Transverse colon (tissue), 4 donors: Measurements from ENCODE around the gene AHI1. TPM values are rescaled to one million over a fixed set of nuclear protein-coding genes. Genes with fewer than 3 reads are reported as not detected.

Experiments
- DNase-seq: peaks from one replicate; pipeline ENCODE4 v3.0.0-alpha.2; 2019
- H3K27ac ChIP-seq, 4 donors: fragments of 200-600 bp; sonication (generic); 2 replicates each; pipeline ENCODE4 v1.5.1; 2016 to 2018; ENCODE audit warnings: inconsistent platforms in 4 of 4
- H3K27me3 ChIP-seq: fragments of 200-600 bp; sonication (generic); 2 replicates; pipeline ENCODE4 v1.5.1; 2017; ENCODE audit warnings: inconsistent platforms
- H3K36me3 ChIP-seq, 4 donors: fragments of 200-600 bp; sonication (generic); 2 replicates each; pipeline ENCODE4 v1.5.1; 2017 to 2019; ENCODE audit warnings: inconsistent platforms in 4 of 4
- H3K4me1 ChIP-seq, 4 donors: fragments of 200-600 bp; sonication (generic); 2 replicates each; pipeline ENCODE4 v1.5.1; 2017 to 2020; ENCODE audit warnings: inconsistent platforms in 4 of 4
- H3K4me3 ChIP-seq, 4 donors: fragments of 200-600 bp; sonication (generic); 1 replicate in 1 of 4; 2 replicates in 3 of 4; pipeline versions ENCODE4 v1.5.1 to v1.6.1; 2017 to 2019; ENCODE audit warnings: inconsistent platforms in 4 of 4
- H3K9me3 ChIP-seq, 2 donors: fragments of 200-600 bp; sonication (generic); 2 replicates each; pipeline ENCODE4 v1.5.1; 2017 to 2019; ENCODE audit warnings: inconsistent platforms in 2 of 2
- EP300 ChIP-seq: sonication (generic); formaldehyde crosslinking; IDR thresholded peaks from one replicate; pipeline ENCODE4 v1.6.1; 2017; ENCODE audit warnings: antibody characterized with exemption, low read depth
- POLR2A ChIP-seq: fragments of 450-650 bp; IDR thresholded peaks from one replicate; pipeline ENCODE4 v1.6.1; 2016; ENCODE audit warnings: antibody characterized with exemption, mild to moderate bottlenecking, moderate library complexity
- POLR2AphosphoS5 ChIP-seq, 3 donors: sonication (generic); formaldehyde crosslinking; IDR thresholded peaks; one replicate each; pipeline ENCODE4 v1.6.1; 2016; ENCODE audit warnings: antibody characterized with exemption in 3 of 3
- WGBS, 2 donors: methylation state at CpG; one replicate each; pipeline ENCODE4 v1.1.5; 2018; ENCODE audit warnings: low coverage in 1 of 2; 5-methylcytosine and 5-hydroxymethylcytosine counted together
- in situ Hi-C, 4 donors: fragments of 200-750 bp; cut with MboI; loops; one replicate each; pipeline versions ENCODE4 v1.15.0 to v1.15.1; 2017; ENCODE audit warnings: low sequenced_read_pairs in 3 of 4, low pct_ligation_motif_present in 1 of 4, low pct_unique_long_range_greater_than_20kb in 1 of 4
- intact Hi-C: fragments of 100-400 bp; cut with DNase I; formaldehyde crosslinking; loops from one replicate; pipeline ENCODE4 v1.15.1; 2023; ENCODE audit warnings: low total_unique reads
- total RNA-seq, 4 donors: library from RNA; depleted of rRNA; stranded (reverse); fragments of >200 nt; gene quantifications; one replicate each; pipeline ENCODE4 v1.1.0, GENCODE V29; 2016
- TF ChIP-seq, protein P1 (sequence below), 5 experiments: fragments of 200-600 bp in 3 of 5; fragments of 450-650 bp in 2 of 5; sonication (generic) in 3 of 5; IDR thresholded peaks; 1 replicate in 2 of 5; 2 replicates in 3 of 5; pipeline ENCODE4 v1.5.1; 2016 to 2017; ENCODE audit warnings: antibody characterized with exemption in 5 of 5, inconsistent platforms in 3 of 5, mild to moderate bottlenecking in 2 of 5, moderate library complexity in 1 of 5

The AHI1 gene
- total RNA-seq, 4 donors from 2014 or later = 16.2 to 119 (median 34.2) TPM

- DNase-seq = no peak
- intact Hi-C loops (loop anchor here (10.0 kb wide), 1 partner anchor 1665 kb away; no protein-coding TSS in a partner anchor), in situ Hi-C loops (loop anchor here in 1 of 4 donors (25.0 kb wide), 1 partner anchor 1043 kb away; the partner anchor contains the start of gene MAP7)
- peaks cover 0 to 6% (median 2%) of the 10 kb centered on the region in 4 donors for H3K4me1 ChIP-seq
- TF ChIP-seq POLR2AphosphoS5 (IDR thresholded peaks at IDR 0.05) (no peak), POLR2A (no peak), EP300 (no peak)
- TF ChIP-seq, protein P1, sequence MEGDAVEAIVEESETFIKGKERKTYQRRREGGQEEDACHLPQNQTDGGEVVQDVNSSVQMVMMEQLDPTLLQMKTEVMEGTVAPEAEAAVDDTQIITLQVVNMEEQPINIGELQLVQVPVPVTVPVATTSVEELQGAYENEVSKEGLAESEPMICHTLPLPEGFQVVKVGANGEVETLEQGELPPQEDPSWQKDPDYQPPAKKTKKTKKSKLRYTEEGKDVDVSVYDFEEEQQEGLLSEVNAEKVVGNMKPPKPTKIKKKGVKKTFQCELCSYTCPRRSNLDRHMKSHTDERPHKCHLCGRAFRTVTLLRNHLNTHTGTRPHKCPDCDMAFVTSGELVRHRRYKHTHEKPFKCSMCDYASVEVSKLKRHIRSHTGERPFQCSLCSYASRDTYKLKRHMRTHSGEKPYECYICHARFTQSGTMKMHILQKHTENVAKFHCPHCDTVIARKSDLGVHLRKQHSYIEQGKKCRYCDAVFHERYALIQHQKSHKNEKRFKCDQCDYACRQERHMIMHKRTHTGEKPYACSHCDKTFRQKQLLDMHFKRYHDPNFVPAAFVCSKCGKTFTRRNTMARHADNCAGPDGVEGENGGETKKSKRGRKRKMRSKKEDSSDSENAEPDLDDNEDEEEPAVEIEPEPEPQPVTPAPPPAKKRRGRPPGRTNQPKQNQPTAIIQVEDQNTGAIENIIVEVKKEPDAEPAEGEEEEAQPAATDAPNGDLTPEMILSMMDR (IDR thresholded peaks at IDR 0.05) = no peak
- no peak overlapping the region for H3K27ac ChIP-seq
- no peaks in the 10 kb centered on the region for H3K9me3 ChIP-seq
- H3K4me3 ChIP-seq = no peak overlapping the region
- H3K36me3 ChIP-seq = no peaks in the 10 kb centered on the region
- H3K27me3 ChIP-seq = no peaks in the 10 kb centered on the region
Measured at GRCh38 chr6:135519348-135519747, 21.8 kb upstream of the AHI1 start.

GRCh38 chr6:135517527-135517926 lies 20.0 kb upstream of the AHI1 start:
- in situ Hi-C loops = loop anchor here in 1 of 4 donors (25.0 kb wide), 1 partner anchor 1045 kb away; the partner anchor contains the start of gene MAP7
- Histone ChIP-seq H3K27ac (no peak overlapping the region), H3K4me3 (no peak overlapping the region), H3K27me3 (no peaks in the 10 kb centered on the region), H3K36me3 (no peaks in the 10 kb centered on the region), H3K9me3 (no peaks in the 10 kb centered on the region), H3K4me1 (no peaks in the 10 kb centered on the region)
- WGBS, 2 donors = 95 to 97% methylated on average over 2 of the region's 2 CpGs
- no peak for DNase-seq
- TF ChIP-seq POLR2A (no peak), EP300 (no peak), POLR2AphosphoS5 (IDR thresholded peaks at IDR 0.05) (no peak)
- TF ChIP-seq, protein P1 (IDR thresholded peaks at IDR 0.05) = no peak
- intact Hi-C loops = loop anchor here (10.0 kb wide), 1 partner anchor 1663 kb away; no protein-coding TSS in a partner anchor

DNA sequence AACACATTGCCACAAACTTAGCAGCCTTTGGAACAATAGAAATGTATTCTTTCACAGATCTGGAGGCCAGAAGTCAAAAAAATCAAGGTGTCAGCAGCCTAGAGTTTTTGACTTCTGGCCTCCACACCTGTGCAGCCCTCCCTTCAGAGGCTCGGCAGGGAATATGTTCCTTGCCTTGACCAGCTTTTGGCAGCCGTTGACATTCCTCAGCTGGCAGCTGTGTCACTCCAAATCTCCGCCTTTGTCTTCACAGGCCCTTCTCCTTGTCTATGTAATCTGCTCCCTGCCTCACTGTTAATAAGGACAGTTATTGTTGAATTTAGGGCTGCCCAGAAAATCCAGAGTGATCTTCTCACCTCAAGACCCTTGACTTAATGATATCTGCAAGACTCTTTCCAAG lies 17.2 kb upstream of the AHI1 start:
- WGBS, 2 donors = 81 to 86% methylated on average over 3 of the region's 3 CpGs
- TF ChIP-seq EP300 (no peak), POLR2AphosphoS5 (IDR thresholded peaks at IDR 0.05) (no peak), POLR2A (no peak)
- TF ChIP-seq, protein P1 (IDR thresholded peaks at IDR 0.05) = no peak
- intact Hi-C loops (loop anchor here (10.0 kb wide), 1 partner anchor 1660 kb away; no protein-coding TSS in a partner anchor), in situ Hi-C loops (loop anchor here in 1 of 4 donors (25.0 kb wide), 1 partner anchor 1048 kb away; the partner anchor contains the start of gene MAP7)
- H3K4me1 ChIP-seq = no peaks in the 10 kb centered on the region
- H3K27me3 ChIP-seq = no peaks in the 10 kb centered on the region
- H3K36me3 ChIP-seq = no peaks in the 10 kb centered on the region
- DNase-seq = no peak
- no peak overlapping the region for H3K27ac ChIP-seq
- H3K4me3 ChIP-seq = no peak overlapping the region
- no peaks in the 10 kb centered on the region for H3K9me3 ChIP-seq

DNA sequence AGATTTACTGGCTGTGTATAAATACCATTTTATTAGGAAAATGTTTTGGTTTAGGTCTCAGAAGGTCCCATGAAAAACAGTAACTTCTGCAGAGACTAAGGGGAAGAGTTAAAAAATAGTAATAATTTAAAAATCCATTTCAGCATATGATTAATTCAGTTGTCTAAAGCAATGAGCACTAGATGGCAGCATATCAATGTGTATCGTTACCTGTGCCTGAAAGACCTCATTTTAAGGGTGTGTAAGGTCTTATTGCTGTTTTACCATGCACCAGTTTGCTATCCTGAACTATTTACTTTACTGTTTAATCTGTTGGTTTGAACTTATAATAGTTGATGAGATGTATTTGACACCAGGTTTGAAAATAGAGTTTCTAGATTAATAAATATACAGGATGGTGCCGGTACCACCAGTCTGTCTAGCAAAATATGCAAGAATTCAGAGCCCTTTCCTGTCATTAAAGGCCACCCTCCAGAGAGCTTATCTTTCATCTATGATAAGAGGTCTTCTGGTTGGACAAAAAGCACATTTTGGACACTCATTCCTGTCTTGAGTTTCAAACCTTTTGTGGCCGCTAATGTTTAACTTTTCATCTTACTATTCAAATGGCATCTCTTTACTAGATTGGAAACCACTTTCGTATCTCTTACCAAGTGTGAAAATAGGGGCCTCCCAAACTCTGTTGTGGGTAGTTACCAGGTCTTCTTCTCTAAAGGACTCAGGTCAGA lies 8.9 kb upstream of the AHI1 start:
- WGBS, 2 donors = 27 to 39% methylated on average over 4 of the region's 4 CpGs

More for the DNA sequence above, 8.9 kb upstream of the AHI1 start:
- no peaks in the 10 kb centered on the region for H3K27me3 ChIP-seq
- no peak overlapping the region for H3K4me3 ChIP-seq
- DNase-seq = no peak
- in situ Hi-C loops = loop anchor here in 1 of 4 donors (25.0 kb wide), 1 partner anchor 1056 kb away; the partner anchor contains the start of gene MAP7
- H3K4me1 ChIP-seq = peaks cover 0 to 26% (median 9%) of the 10 kb centered on the region in 4 donors
- TF ChIP-seq, protein P1 (IDR thresholded peaks at IDR 0.05) = peak; percentile 50 to 69 (median 55)
- TF ChIP-seq POLR2A (no peak), EP300 (no peak)
- intact Hi-C loops = loop anchor here (10.0 kb wide), 1 partner anchor 718 kb away; no protein-coding TSS in a partner anchor
- no peaks in the 10 kb centered on the region for H3K36me3 ChIP-seq
- no peaks in the 10 kb centered on the region for H3K9me3 ChIP-seq
- peak overlapping the region; percentile 62 to 74 (median 70) for H3K27ac ChIP-seq
